Esophagus squamous epithelium (tissue), 4 donors: Measurements from ENCODE around the gene YIPF2.

Experiments
- POLR2A ChIP-seq, 4 donors: fragments of 450-650 bp; IDR thresholded peaks; one replicate each; pipeline ENCODE4 v1.6.1; 2017; ENCODE audit warnings: antibody characterized with exemption in 4 of 4, mild to moderate bottlenecking in 4 of 4, moderate library complexity in 3 of 4
- TF ChIP-seq, protein P1 (sequence below), 6 experiments: fragments of 450-650 bp in 4 of 6; fragments of 200-600 bp in 2 of 6; sonication (generic) in 2 of 6; IDR thresholded peaks; one replicate each; pipeline ENCODE4 v1.5.1; 2016 to 2019; ENCODE audit warnings: antibody characterized with exemption in 6 of 6, mild to moderate bottlenecking in 4 of 6, moderate library complexity in 4 of 6

DNA sequence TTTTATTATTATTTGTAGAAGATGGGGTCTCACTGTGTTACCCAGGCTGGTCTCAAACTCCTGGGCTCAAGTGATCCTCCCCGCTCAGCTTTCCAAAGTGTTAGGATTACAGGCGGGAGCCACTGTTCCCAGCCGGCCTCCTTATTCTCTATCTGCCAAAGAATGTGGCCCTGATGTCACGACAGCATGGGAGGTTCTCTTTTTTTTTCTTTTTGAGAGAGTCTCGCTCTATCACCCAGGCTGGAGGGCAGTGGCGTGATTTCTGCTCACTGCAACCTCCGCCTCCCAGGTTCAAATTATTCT lies 33.6 kb downstream of the YIPF2 start:
- TF ChIP-seq, protein P1, sequence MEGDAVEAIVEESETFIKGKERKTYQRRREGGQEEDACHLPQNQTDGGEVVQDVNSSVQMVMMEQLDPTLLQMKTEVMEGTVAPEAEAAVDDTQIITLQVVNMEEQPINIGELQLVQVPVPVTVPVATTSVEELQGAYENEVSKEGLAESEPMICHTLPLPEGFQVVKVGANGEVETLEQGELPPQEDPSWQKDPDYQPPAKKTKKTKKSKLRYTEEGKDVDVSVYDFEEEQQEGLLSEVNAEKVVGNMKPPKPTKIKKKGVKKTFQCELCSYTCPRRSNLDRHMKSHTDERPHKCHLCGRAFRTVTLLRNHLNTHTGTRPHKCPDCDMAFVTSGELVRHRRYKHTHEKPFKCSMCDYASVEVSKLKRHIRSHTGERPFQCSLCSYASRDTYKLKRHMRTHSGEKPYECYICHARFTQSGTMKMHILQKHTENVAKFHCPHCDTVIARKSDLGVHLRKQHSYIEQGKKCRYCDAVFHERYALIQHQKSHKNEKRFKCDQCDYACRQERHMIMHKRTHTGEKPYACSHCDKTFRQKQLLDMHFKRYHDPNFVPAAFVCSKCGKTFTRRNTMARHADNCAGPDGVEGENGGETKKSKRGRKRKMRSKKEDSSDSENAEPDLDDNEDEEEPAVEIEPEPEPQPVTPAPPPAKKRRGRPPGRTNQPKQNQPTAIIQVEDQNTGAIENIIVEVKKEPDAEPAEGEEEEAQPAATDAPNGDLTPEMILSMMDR (IDR thresholded peaks at IDR 0.05) = no peak
- TF ChIP-seq POLR2A (IDR thresholded peaks at IDR 0.05) = no peak
